ENCODE data around the gene IFNL4. TPM values are rescaled to one million over a fixed set of nuclear protein-coding genes. Genes with fewer than 3 reads are reported as not detected.
"Not testable (repeated sequence)": the region's sequence is repeated elsewhere in the genome, so short reads cannot be mapped to it uniquely, and the experiment has no call there.

The IFNL4 gene
- total and polyA plus RNA-seq, 2 donors (not counting 3 experiments of a cell fraction or from before 2014, with no cell fraction given): not detected

DNA sequence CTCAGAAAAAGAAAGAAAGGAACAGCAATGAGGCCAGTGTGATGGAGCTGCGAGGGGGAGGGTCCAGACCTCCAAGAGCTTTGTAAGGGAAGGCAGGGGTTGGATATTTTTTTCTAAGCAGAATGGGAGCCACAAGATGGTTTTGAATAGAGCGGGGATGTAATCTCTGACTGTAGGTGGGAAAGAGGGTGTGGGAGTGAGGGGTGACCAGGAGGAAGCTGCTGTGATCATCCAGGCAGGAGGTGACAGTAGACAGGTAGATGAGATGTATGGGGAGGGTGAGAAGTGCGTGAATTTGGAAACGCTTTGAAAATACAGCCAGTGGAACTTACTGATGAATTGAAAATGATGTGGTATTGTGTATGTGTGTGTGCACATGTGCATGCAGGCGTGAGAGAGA, 26.9 kb upstream of the IFNL4 start:
- Histone ChIP-seq H3K9me3 (replicated peaks; ENCODE audit: control insufficient read depth, insufficient read depth, low read length) (no peaks in the 10 kb centered on the region), H3K4me2 (ENCODE audit: insufficient read depth, low read length) (no peak overlapping the region), H3K36me3 (ENCODE audit: control insufficient read depth in 2 of 2, extremely low read depth in 1 of 2, insufficient read depth in 2 of 2, low read length in 2 of 2) (no peaks in the 10 kb centered on the region), H3K9me1 (replicated peaks; ENCODE audit: control insufficient read depth, extremely low read depth, insufficient read depth, low read length) (no peaks in the 10 kb centered on the region), H3K79me2 (ENCODE audit: control insufficient read depth, insufficient read depth, low read length) (no peaks in the 10 kb centered on the region), H4K20me1 (replicated peaks; ENCODE audit: control insufficient read depth, extremely low read depth, insufficient read depth, low read length) (no peaks in the 10 kb centered on the region), H3K4me1 (ENCODE audit: control insufficient read depth, extremely low read depth, insufficient read depth, low read length) (no peaks in the 10 kb centered on the region), H3K27me3 (ENCODE audit: control insufficient read depth in 2 of 2, insufficient read depth in 2 of 2, low read length in 2 of 2) (no peaks in the 10 kb centered on the region), H3K4me3 (replicated peaks in 1 of 3; ENCODE audit: insufficient read depth in 1 of 3, low read depth in 1 of 3, low read length in 3 of 3) (no peak overlapping the region), H3K9ac (replicated peaks; ENCODE audit: extremely low read depth, insufficient read depth, low read length) (no peak overlapping the region), H3K27ac (ENCODE audit: insufficient read depth, low read depth, low read length) (no peak overlapping the region), H2AFZ (ENCODE audit: low read depth, low read length) (no peak overlapping the region)
- intact Hi-C loops (cut with micrococcal nuclease) (no loop called here), dilution Hi-C loops (cut with MboI; ENCODE audit: extremely low pct_ligation_motif_present, low sequenced_read_pairs) (no loop called here)
- POLR2A ChIA-PET: no interaction called here
- DNase-seq (ENCODE audit: low read depth, low spot score): no peak
- FAIRE-seq: no peak
- TF ChIP-seq POLR2AphosphoS5 (IDR thresholded peaks at IDR 0.05; ENCODE audit: insufficient read depth, low read depth, low read length) (no peak), MYC (IDR thresholded peaks at IDR 0.05; ENCODE audit: low read depth, low read length) (no peak), GATA2 (IDR thresholded peaks at IDR 0.05; ENCODE audit: insufficient read depth, insufficient read length, low read depth, low read length) (no peak), CTCF (IDR thresholded peaks at IDR 0.05; ENCODE audit: extremely low read depth in 1 of 2, insufficient read depth in 1 of 2, low read depth in 1 of 2, low read length in 2 of 2) (no peak), FOS (IDR thresholded peaks at IDR 0.05; ENCODE audit: borderline replicate concordance, insufficient read depth, low read length) (no peak), EZH2 (IDR thresholded peaks at IDR 0.05; ENCODE audit: borderline replicate concordance, low read depth, low read length, severe bottlenecking) (no peak), POLR2A (IDR thresholded peaks at IDR 0.05; ENCODE audit: low read depth, low read length) (no peak), JUN (IDR thresholded peaks at IDR 0.05; ENCODE audit: borderline replicate concordance, insufficient read depth, insufficient read length, low read depth) (no peak)
- TF ChIP-seq, protein P1, sequence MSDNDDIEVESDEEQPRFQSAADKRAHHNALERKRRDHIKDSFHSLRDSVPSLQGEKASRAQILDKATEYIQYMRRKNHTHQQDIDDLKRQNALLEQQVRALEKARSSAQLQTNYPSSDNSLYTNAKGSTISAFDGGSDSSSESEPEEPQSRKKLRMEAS (IDR thresholded peaks at IDR 0.05; ENCODE audit: insufficient read depth, insufficient read length): no peak
- BruUV-seq (replicated peaks): no TSS peak
- CTCF ChIA-PET: no interaction called here

- H3K9me1 ChIP-seq (replicated peaks; ENCODE audit: control insufficient read depth, extremely low read depth, insufficient read depth, low read length); H3K4me1 ChIP-seq (ENCODE audit: control insufficient read depth, extremely low read depth, insufficient read depth, low read length); H3K36me3 ChIP-seq (ENCODE audit: control insufficient read depth in 2 of 2, extremely low read depth in 1 of 2, insufficient read depth in 2 of 2, low read length in 2 of 2); H3K9me3 ChIP-seq (replicated peaks; ENCODE audit: control insufficient read depth, insufficient read depth, low read length); H3K27ac ChIP-seq (ENCODE audit: insufficient read depth, low read depth, low read length); H3K9ac ChIP-seq (replicated peaks; ENCODE audit: extremely low read depth, insufficient read depth, low read length); H3K27me3 ChIP-seq (ENCODE audit: control insufficient read depth in 2 of 2, insufficient read depth in 2 of 2, low read length in 2 of 2); FAIRE-seq; dilution Hi-C loops (cut with MboI; ENCODE audit: extremely low pct_ligation_motif_present, low sequenced_read_pairs); H2AFZ ChIP-seq (ENCODE audit: low read depth, low read length); BruUV-seq (replicated peaks); H3K4me3 ChIP-seq (replicated peaks in 1 of 3; ENCODE audit: insufficient read depth in 1 of 3, low read depth in 1 of 3, low read length in 3 of 3); H3K79me2 ChIP-seq (ENCODE audit: control insufficient read depth, insufficient read depth, low read length); H3K4me2 ChIP-seq (ENCODE audit: insufficient read depth, low read length); H4K20me1 ChIP-seq (replicated peaks; ENCODE audit: control insufficient read depth, extremely low read depth, insufficient read depth, low read length); intact Hi-C loops (cut with micrococcal nuclease); POLR2A ChIA-PET; DNase-seq (ENCODE audit: low read depth, low spot score): not testable (repeated sequence)
- CTCF ChIA-PET: interaction anchor here (1.4 kb wide), 1 partner anchor 152 kb away, joined by 3 read pairs; no protein-coding TSS in a partner anchor
These were observed 25.2 kb upstream of the IFNL4 start for GRCh38 chr19:39273859-39274258.

Data from endothelial cell of umbilical vein (primary cell).